AG04449 (cell line): ENCODE measurements around the gene PTPRJ.

ENCODE experiments used
- CTCF ChIA-PET: fragments of 350-600 bp; formaldehyde crosslinking; extraction: SDS; loops from one replicate; lab custom pipeline; 2021; ENCODE audit warnings: antibody characterized with exemption; lab: Yijun Ruan, JAX
- POLR2A ChIA-PET: fragments of 400-600, 350-600 bp; formaldehyde crosslinking; extraction: SDS; loops from one replicate; lab custom pipeline; 2020; ENCODE audit warnings: antibody characterized with exemption, inconsistent platforms; lab: Yijun Ruan, JAX
- DNase-seq: peaks from one replicate; pipeline ENCODE4 v3.0.0-alpha.2; 2010; ENCODE audit warnings: low read depth, low spot score
- H3K4me3 ChIP-seq: 2 replicates; pipeline ENCODE4 v1.5.1; 2011; ENCODE audit warnings: low read depth, mild to moderate bottlenecking, control low read depth, low read length
- CTCF ChIP-seq: IDR thresholded peaks from one replicate; pipeline ENCODE4 v1.5.1; 2011; ENCODE audit warnings: mild to moderate bottlenecking, moderate library complexity, low read length, control low read depth, inconsistent platforms; ENCODE audit not compliant: insufficient read depth; ENCODE audit errors: missing control alignments

Gene PTPRJ

GRCh38 chr11:48077251-48077650, 96.9 kb downstream of the PTPRJ start:
- no peak for DNase-seq
- CTCF ChIA-PET, result interaction anchor here (0.7 kb wide), 3 partner anchors 22 to 145 kb away, joined by 3 to 4 read pairs (median 4); no protein-coding TSS in a partner anchor
- no peak overlapping the region for H3K4me3 ChIP-seq
- POLR2A ChIA-PET, result no interaction called here
- no peak for TF ChIP-seq CTCF

GRCh38 chr11:48078689-48079088, 98.3 kb downstream of the PTPRJ start:
- ChIA-PET CTCF (interaction anchor here (0.6 to 1.1 kb wide), 3 partner anchors 14 to 31 kb away, joined by 3 to 4 read pairs (median 3); no protein-coding TSS in a partner anchor), POLR2A (no interaction called here)
- no peak overlapping the region for H3K4me3 ChIP-seq
- no peak for TF ChIP-seq CTCF
- DNase-seq, result no peak

DNA sequence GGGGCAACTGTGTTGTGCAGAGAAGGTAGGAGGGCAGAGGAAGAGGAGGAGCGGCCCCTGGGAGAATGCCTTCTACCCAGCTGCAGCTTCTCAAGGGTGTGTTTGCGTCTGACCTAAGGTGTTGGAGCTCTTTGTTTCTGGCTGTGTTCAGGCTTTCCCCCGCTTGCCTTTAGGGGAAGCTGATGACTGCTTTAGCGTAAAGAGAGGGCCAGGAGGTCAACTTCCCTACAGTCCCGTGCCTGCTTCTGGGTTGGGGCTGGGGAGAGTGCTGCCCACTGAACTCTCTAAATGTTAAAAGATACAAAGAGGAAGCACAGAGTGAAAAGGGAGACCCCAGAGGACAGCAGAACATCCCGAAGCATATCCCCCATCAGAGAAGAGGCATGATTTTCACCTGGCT, 99.2 kb downstream of the PTPRJ start:
- POLR2A ChIA-PET, result interaction anchor here (0.9 kb wide), 1 partner anchor 147 kb away, joined by 3 read pairs; no protein-coding TSS in a partner anchor

GRCh38 chr11:48080301-48080861, 100.0 kb downstream of the PTPRJ start:
- POLR2A ChIA-PET, result interaction anchor here (0.9 kb wide), 1 partner anchor 148 kb away, joined by 3 read pairs; no protein-coding TSS in a partner anchor
- CTCF ChIA-PET, result interaction anchor here (1.2 to 2.5 kb wide), 2 partner anchors 28 to 146 kb away, joined by 4 to 23 read pairs; no protein-coding TSS in a partner anchor
- no peak for TF ChIP-seq CTCF
- H3K4me3 ChIP-seq, result no peak overlapping the region
- DNase-seq, result no peak

More for the DNA sequence above, 99.2 kb downstream of the PTPRJ start:
- no peak for TF ChIP-seq CTCF
- H3K4me3 ChIP-seq, result no peak overlapping the region
- CTCF ChIA-PET, result interaction anchor here (1.1 to 2.5 kb wide), 3 partner anchors 13 to 145 kb away, joined by 4 to 23 read pairs (median 4); no protein-coding TSS in a partner anchor
- DNase-seq, result no peak

DNA sequence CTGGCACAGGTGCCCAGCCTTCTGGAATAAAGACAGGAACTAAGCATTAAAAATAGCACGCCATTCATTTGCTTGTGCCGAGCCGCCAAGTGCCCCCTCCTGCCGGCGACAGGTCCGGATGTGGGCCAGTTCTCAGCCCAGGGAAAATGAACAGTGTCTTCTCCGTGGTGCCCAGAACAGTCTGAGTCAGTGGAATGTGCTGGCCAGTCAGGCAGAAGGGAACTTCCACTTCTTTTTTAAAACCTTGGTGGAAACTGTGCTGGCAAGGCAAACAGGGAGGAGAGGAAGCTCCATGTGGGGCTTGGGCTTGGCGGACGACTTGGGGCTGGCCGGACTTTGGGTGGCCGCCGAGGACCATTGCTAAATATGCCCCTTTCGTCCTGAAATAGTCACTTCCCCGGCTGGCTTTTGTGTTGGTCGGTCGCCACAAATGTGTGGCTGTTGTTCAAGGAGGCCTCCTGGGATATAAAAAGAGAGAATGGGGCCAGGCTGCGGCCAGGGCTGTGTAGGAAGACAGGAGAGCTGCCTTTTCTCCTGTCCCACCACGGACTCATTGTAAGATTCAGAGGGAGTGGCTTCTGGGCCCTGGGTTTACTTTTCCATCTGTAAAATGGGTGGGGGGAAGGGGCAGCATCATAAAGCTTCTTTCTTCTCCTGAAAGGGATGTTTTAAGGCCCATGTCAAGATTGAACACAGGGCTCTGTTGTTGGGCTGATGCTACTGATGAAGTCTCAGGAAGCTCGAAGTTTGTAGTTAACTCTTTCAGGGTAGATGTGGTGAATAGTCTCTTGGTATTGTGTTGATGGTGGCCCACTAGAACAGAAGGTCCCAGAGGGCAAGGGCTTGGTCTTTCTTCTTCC, 101.0 kb downstream of the PTPRJ start:
- DNase-seq, result peak; percentile 36
- ChIA-PET POLR2A (no interaction called here), CTCF (interaction anchor here (0.8 to 2.5 kb wide), 4 partner anchors 18 to 147 kb away, joined by 3 to 23 read pairs (median 6); no protein-coding TSS in a partner anchor)
- H3K4me3 ChIP-seq, result peak overlapping the region; percentile 8
- no peak for TF ChIP-seq CTCF
